HepG2 (cell line): ENCODE measurements around the gene HCFC2. TPM values are rescaled to one million over a fixed set of nuclear protein-coding genes. Genes with fewer than 3 reads are reported as not detected.

ENCODE experiments used
- AFF4 ChIP-seq: sonication (generic); formaldehyde crosslinking; IDR thresholded peaks from 2 replicates; pipeline ENCODE4 v1.4.0; 2020; ENCODE audit warnings: missing genetic modification reagents
- BRD4 ChIP-seq: sonication (generic); formaldehyde crosslinking; IDR thresholded peaks from 2 replicates; pipeline ENCODE4 v1.4.0; 2020; ENCODE audit warnings: missing genetic modification reagents
- ELK4 ChIP-seq: sonication (generic); formaldehyde crosslinking; IDR thresholded peaks from 2 replicates; pipeline ENCODE4 v1.9.0; 2021; ENCODE audit warnings: missing genetic modification reagents, borderline replicate concordance
- JUND ChIP-seq: sonication (generic); formaldehyde crosslinking; IDR thresholded peaks from 2 replicates; pipeline ENCODE4 v1.8.0; 2022; ENCODE audit warnings: mild to moderate bottlenecking, missing genetic modification reagents
- KLF12 ChIP-seq: sonication (generic); formaldehyde crosslinking; IDR thresholded peaks from 2 replicates; pipeline ENCODE4 v1.4.0; 2020; ENCODE audit warnings: missing genetic modification reagents, borderline replicate concordance
- RFX5 ChIP-seq: IDR thresholded peaks from 2 replicates; pipeline ENCODE4 v1.6.1; 2011; ENCODE audit warnings: low read depth, low read length, improper control_type of control experiment
- SALL2 ChIP-seq: sonication (generic); formaldehyde crosslinking; IDR thresholded peaks from 2 replicates; pipeline ENCODE4 v1.8.1; 2023; ENCODE audit warnings: mild to moderate bottlenecking, missing genetic modification reagents, inconsistent platforms
- SRSF1 ChIP-seq: fragments of 200-400 bp; formaldehyde crosslinking; optimal IDR thresholded peaks from 2 replicates; pipeline ENCODE3; 2017; ENCODE audit warnings: mild to moderate bottlenecking, low read depth, low read length, moderate library complexity
- TOE1 ChIP-seq: sonication (generic); formaldehyde crosslinking; IDR thresholded peaks from 2 replicates; pipeline ENCODE4 v1.4.0; 2020; ENCODE audit warnings: mild to moderate bottlenecking, missing genetic modification reagents
- ZBTB21 ChIP-seq: sonication (generic); formaldehyde crosslinking; IDR thresholded peaks from 2 replicates; pipeline ENCODE4 v1.4.0; 2020; ENCODE audit warnings: missing genetic modification reagents
- ZBTB42 ChIP-seq: sonication (generic); formaldehyde crosslinking; IDR thresholded peaks from 2 replicates; pipeline ENCODE4 v1.5.0; 2020; ENCODE audit warnings: mild to moderate bottlenecking, missing genetic modification reagents
- ZKSCAN5 ChIP-seq: sonication (generic); formaldehyde crosslinking; IDR thresholded peaks from 2 replicates; pipeline ENCODE4 v1.5.1; 2020; ENCODE audit warnings: mild to moderate bottlenecking, missing genetic modification reagents
- ZNF138 ChIP-seq: sonication (generic); formaldehyde crosslinking; IDR thresholded peaks from 2 replicates; pipeline ENCODE4 v1.5.0; 2020; ENCODE audit warnings: mild to moderate bottlenecking, low read depth, missing genetic modification reagents
- ZNF292 ChIP-seq: sonication (generic); formaldehyde crosslinking; IDR thresholded peaks from 2 replicates; pipeline ENCODE4 v1.8.1; 2022; ENCODE audit warnings: mild to moderate bottlenecking, low read depth, missing genetic modification reagents, borderline replicate concordance
- ZNF3 ChIP-seq: IDR thresholded peaks from 2 replicates; pipeline ENCODE4 v1.7.0; 2017; ENCODE audit warnings: inconsistent platforms
- ZNF431 ChIP-seq: sonication (generic); formaldehyde crosslinking; IDR thresholded peaks from 2 replicates; pipeline ENCODE4 v1.9.0; 2022; ENCODE audit warnings: missing genetic modification reagents, low read depth, mild to moderate bottlenecking, borderline replicate concordance
- ZNF572 ChIP-seq: sonication (generic); formaldehyde crosslinking; IDR thresholded peaks from 2 replicates; pipeline ENCODE4 v1.5.1; 2020; ENCODE audit warnings: mild to moderate bottlenecking, missing genetic modification reagents
- polyA plus RNA-seq, 8 experiments: library from polyadenylated mRNA; depleted of rRNA in 3 of 8; stranded (reverse) in 7 of 8; unstranded in 1 of 8; fragments of >200 nt; fragmentation: Illumina TruSeq in 4 of 8; extraction: Trizol in 4 of 8; gene quantifications; 2 replicates each; pipeline versions ENCODE4 v1.2.1 to v1.2.3, GENCODE V29; 2011 to 2016; ENCODE audit warnings: low read depth in 4 of 8, missing spikeins in 1 of 8, mixed read lengths in 1 of 8; ENCODE audit not compliant: insufficient read depth in 1 of 8
- total RNA-seq, 5 experiments: library from RNA; depleted of rRNA; stranded (reverse); fragments of >200 nt; fragmentation: Illumina TruSeq; extraction: Trizol; gene quantifications; 2 replicates each; pipeline ENCODE4 v1.2.3, GENCODE V29; 2016; ENCODE audit warnings: low read depth in 1 of 5
- TF ChIP-seq, protein P1 (sequence below): sonication (generic); formaldehyde crosslinking; IDR thresholded peaks from 2 replicates; pipeline ENCODE4 v1.4.0; 2020; ENCODE audit warnings: missing genetic modification reagents, low read depth, mild to moderate bottlenecking, borderline replicate concordance

Gene HCFC2
- total and polyA plus RNA-seq, 2 of the 13 experiments (the other 11 are each of a cell fraction or from before 2014, with no cell fraction given): 3.7 to 4.9 TPM

- TF ChIP-seq AFF4 (no peak), ZNF431 (CRISPR knock-in tag) (0 out of 2 replicates have a peak, but pooled peaks have one; percentile 1), ZBTB42 (peak; percentile 69; the same call in 1 of the 2 replicates), KLF12 (CRISPR knock-in tag) (peak; percentile 80; the same call in 1 of the 2 replicates), ELK4 (no peak), SALL2 (CRISPR knock-in tag) (no peak), ZBTB21 (CRISPR knock-in tag) (no peak), ZNF292 (peak; percentile 48; the same call in 1 of the 2 replicates), ZNF3 (CRISPR knock-in tag) (no peak), JUND (CRISPR knock-in tag) (no peak), BRD4 (peak; percentile 69; the same call in 1 of the 2 replicates), TOE1 (CRISPR knock-in tag) (no peak), ZNF572 (CRISPR knock-in tag) (no peak), SRSF1 (no peak), RFX5 (no peak), ZNF138 (no peak), ZKSCAN5 (no peak)
- TF ChIP-seq, protein P1, sequence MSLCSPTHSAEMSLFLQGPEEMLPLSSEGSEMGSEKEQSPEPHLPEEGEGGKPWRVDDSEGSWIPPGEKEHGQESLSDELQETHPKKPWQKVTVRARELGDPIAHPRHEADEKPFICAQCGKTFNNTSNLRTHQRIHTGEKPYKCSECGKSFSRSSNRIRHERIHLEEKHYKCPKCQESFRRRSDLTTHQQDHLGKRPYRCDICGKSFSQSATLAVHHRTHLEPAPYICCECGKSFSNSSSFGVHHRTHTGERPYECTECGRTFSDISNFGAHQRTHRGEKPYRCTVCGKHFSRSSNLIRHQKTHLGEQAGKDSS (CRISPR knock-in tag): peak; percentile 48; the same call in 1 of the 2 replicates
These were observed at the start of gene HCFC2 (continued) for GRCh38 chr12:104064031-104064841.
